HCT116 (cell line): Measurements from ENCODE around the gene PELO. TPM values are rescaled to one million over a fixed set of nuclear protein-coding genes. Genes with fewer than 3 reads are reported as not detected.

Experiments used
- ATAC-seq: fragments of 200-7000 bp; cut with Tn5 transposase; 2 replicates; pipeline ENCODE4 v1.9.1; 2020; ENCODE audit warnings: mild to moderate bottlenecking, moderate library complexity
- BruUV-seq: library from RNA; stranded (reverse); fragments of 400-500 nt; replicated peaks from 2 replicates; lab custom pipeline; 2021; lab: Mats Ljungman, UMichigan
- CTCF ChIA-PET: fragments of 300-600 bp; sonication (Branson Sonifier 250); formaldehyde crosslinking; loops from one replicate; lab custom pipeline; 2021; ENCODE audit warnings: antibody characterized with exemption; lab: Charles Lee
- POLR2A ChIA-PET: fragments of 300-600, 350-600 bp; sonication (Branson Sonifier 250); formaldehyde crosslinking; loops from one replicate; lab custom pipeline; 2021; ENCODE audit warnings: antibody characterized with exemption; lab: Charles Lee
- RAD21 ChIA-PET, 2 experiments: fragments of 300-600 bp; sonication (Branson Sonifier 250); formaldehyde crosslinking; loops; one replicate each; lab custom pipeline; 2023; ENCODE audit warnings: low total read pairs in 2 of 2; ENCODE audit not compliant: uncharacterized antibody in 2 of 2, unreplicated experiment in 2 of 2, low non-redundant PET in 1 of 2; lab: Charles Lee
- DNase-seq: peaks from one replicate; pipeline ENCODE4 v3.0.0-alpha.2; 2010; ENCODE audit warnings: low read depth, low spot score
- H2AFZ ChIP-seq: fragments of 200-600 bp; shearing (Covaris generic), sonication (generic); 2 replicates; pipeline ENCODE4 v1.6.1; 2017; ENCODE audit warnings: low read depth, mixed run types, mixed read lengths, antibody characterized with exemption, low read length; ENCODE audit not compliant: poor library complexity, severe bottlenecking
- H3K27ac ChIP-seq: 2 replicates; pipeline ENCODE4 v1.5.1; 2012; ENCODE audit warnings: low read depth, low read length
- H3K27me3 ChIP-seq: fragments of 200-600 bp; sonication (generic); 2 replicates; pipeline ENCODE4 v1.6.1; 2016; ENCODE audit warnings: mixed run types, low read length, mixed read lengths; ENCODE audit not compliant: insufficient read depth
- H3K36me3 ChIP-seq, 2 experiments: fragments of 200-500 bp in 1 of 2; fragments of 200-600 bp in 1 of 2; sonication (Bioruptor generic) in 1 of 2; sonication (generic) in 1 of 2; 2 replicates each; pipeline versions ENCODE4 v1.5.1 to v1.6.1; 2014 to 2016; ENCODE audit warnings: low read length in 2 of 2, inconsistent platforms in 1 of 2, mixed read lengths in 1 of 2, mixed run types in 1 of 2; ENCODE audit not compliant: insufficient read depth in 2 of 2, control insufficient read depth in 1 of 2
- H3K4me1 ChIP-seq, 2 experiments: fragments of 200-600 bp in 1 of 2; sonication (generic) in 1 of 2; 2 replicates each; pipeline versions ENCODE4 v1.5.1 to v1.6.1; 2012 to 2017; ENCODE audit warnings: low read length in 2 of 2, inconsistent platforms in 1 of 2, mild to moderate bottlenecking in 1 of 2, mixed read lengths in 1 of 2, mixed run types in 1 of 2, moderate library complexity in 1 of 2; ENCODE audit not compliant: insufficient read depth in 2 of 2, control insufficient read depth in 1 of 2
- H3K4me2 ChIP-seq: fragments of 200-600 bp; sonication (generic); 2 replicates; pipeline ENCODE4 v1.6.1; 2017; ENCODE audit warnings: mixed run types, low read length, mixed read lengths
- H3K4me3 ChIP-seq, 2 experiments: fragments of 200-600 bp in 1 of 2; sonication (generic) in 1 of 2; replicated peaks in 1 of 2; 2 replicates each; pipeline ENCODE4 v1.5.1; 2011 to 2016; ENCODE audit warnings: low read length in 2 of 2, control low read depth in 1 of 2, low read depth in 1 of 2, mild to moderate bottlenecking in 1 of 2, mixed read lengths in 1 of 2, mixed run types in 1 of 2
- H3K79me2 ChIP-seq: fragments of 200-600 bp; sonication (generic); 2 replicates; pipeline ENCODE4 v1.6.1; 2017; ENCODE audit warnings: mild to moderate bottlenecking, mixed run types, low read length, moderate library complexity, mixed read lengths; ENCODE audit not compliant: insufficient read depth
- H3K9ac ChIP-seq: fragments of 200-600 bp; sonication (generic); 2 replicates; pipeline ENCODE4 v1.6.1; 2016; ENCODE audit warnings: low read length, mixed read lengths
- H3K9me2 ChIP-seq: fragments of 200-600 bp; sonication (generic), shearing (Covaris generic); 2 replicates; pipeline ENCODE4 v1.6.1; 2017; ENCODE audit warnings: mixed run types, mild to moderate bottlenecking, moderate library complexity; ENCODE audit not compliant: insufficient read depth
- H3K9me3 ChIP-seq, 2 experiments: fragments of 200-500 bp in 1 of 2; fragments of 200-600 bp in 1 of 2; sonication (Bioruptor generic) in 1 of 2; sonication (generic) in 1 of 2; 2 replicates each; pipeline ENCODE4 v1.6.1; 2014 to 2017; ENCODE audit warnings: low read length in 2 of 2, mixed read lengths in 2 of 2, inconsistent platforms in 1 of 2, low read depth in 1 of 2, mild to moderate bottlenecking in 1 of 2, mixed run types in 1 of 2, moderate library complexity in 1 of 2; ENCODE audit not compliant: control insufficient read depth in 1 of 2, insufficient read depth in 1 of 2
- H4K20me1 ChIP-seq: fragments of 200-600 bp; sonication (generic), shearing (Covaris generic); 2 replicates; pipeline ENCODE4 v1.6.1; 2017; ENCODE audit warnings: mixed run types, mild to moderate bottlenecking, moderate library complexity; ENCODE audit not compliant: insufficient read depth
- ATF3 ChIP-seq: IDR thresholded peaks from 2 replicates; pipeline ENCODE4 v1.6.1; 2012
- CEBPB ChIP-seq: IDR thresholded peaks from 2 replicates; pipeline ENCODE4 v1.6.1; 2012; ENCODE audit warnings: low read depth
- CTCF ChIP-seq, 3 experiments: fragments of 200-600 bp in 1 of 3; sonication (generic) in 1 of 3; IDR thresholded peaks in 2 of 3; conservative IDR thresholded peaks in 1 of 3; 2 replicates each; pipeline ENCODE4 v1.5.1; 2012 to 2017; ENCODE audit warnings: low read depth in 2 of 3, low read length in 2 of 3, antibody characterized with exemption in 1 of 3, borderline replicate concordance in 1 of 3, control low read depth in 1 of 3, mild to moderate bottlenecking in 1 of 3, mixed read lengths in 1 of 3, mixed run types in 1 of 3, moderate library complexity in 1 of 3; ENCODE audit not compliant: insufficient read depth in 1 of 3
- EZH2 ChIP-seq: fragments of 200-600 bp; sonication (generic); IDR thresholded peaks from 2 replicates; pipeline ENCODE4 v1.6.1; 2017; ENCODE audit warnings: antibody characterized with exemption, mixed run types
- EZH2phosphoT487 ChIP-seq: fragments of 200-600 bp; IDR thresholded peaks from 2 replicates; pipeline ENCODE4 v1.6.1; 2018; ENCODE audit warnings: antibody characterized with exemption, borderline replicate concordance
- JUND ChIP-seq: IDR thresholded peaks from 2 replicates; pipeline ENCODE4 v1.6.1; 2012
- MAX ChIP-seq: IDR thresholded peaks from 2 replicates; pipeline ENCODE4 v1.6.1; 2012
- POLR2A ChIP-seq: IDR thresholded peaks from 2 replicates; pipeline ENCODE4 v1.7.0; 2011; ENCODE audit warnings: borderline replicate concordance; ENCODE audit not compliant: insufficient read depth, insufficient read length; ENCODE audit errors: extremely low read depth
- RAD21 ChIP-seq: IDR thresholded peaks from 2 replicates; pipeline ENCODE4 v1.6.1; 2012; ENCODE audit warnings: low read depth, mild to moderate bottlenecking
- YY1 ChIP-seq: IDR thresholded peaks from 2 replicates; pipeline ENCODE4 v1.6.1; 2011; ENCODE audit warnings: low read length, low read depth, moderate library complexity, mild to moderate bottlenecking; ENCODE audit not compliant: insufficient replicate concordance; ENCODE audit errors: extremely low read depth
- ZBTB33 ChIP-seq: IDR thresholded peaks from 2 replicates; pipeline ENCODE4 v1.6.1; 2011; ENCODE audit warnings: mild to moderate bottlenecking, low read length, moderate library complexity; ENCODE audit not compliant: insufficient replicate concordance; ENCODE audit errors: extremely low read depth
- ZFX ChIP-seq: fragments of 450-650 bp; IDR thresholded peaks from 2 replicates; pipeline ENCODE4 v1.6.1; 2017
- intact Hi-C: fragments of 100-400 bp; cut with micrococcal nuclease; formaldehyde crosslinking; loops from 2 replicates; pipeline ENCODE4 v1.10.0; 2022
- total RNA-seq: library from RNA; stranded (reverse); gene quantifications from one replicate; pipeline ENCODE4 v1.2.1, GENCODE V29; 2021; ENCODE audit not compliant: unreplicated experiment

The PELO gene
- total RNA-seq, 1 experiment from 2014 or later = 16.5 TPM

GRCh38 chr5:52814352-52815148, 26.8 kb downstream of the PELO start (continued):
- TF ChIP-seq ZBTB33 = no peak
- TF ChIP-seq ATF3 = no peak
- TF ChIP-seq ZFX = no peak
- no peak for TF ChIP-seq JUND
- TF ChIP-seq EZH2 = no peak
- TF ChIP-seq RAD21 = no peak
- TF ChIP-seq CTCF (IDR thresholded peaks at IDR 0.05 in 2 of 3, conservative IDR thresholded peaks at IDR 0.05 in 1 of 3; ENCODE audit: borderline replicate concordance in 1 of 3, insufficient read depth in 1 of 3, low read depth in 2 of 3, low read length in 2 of 3) = no peak

GRCh38 chr5:52817818-52818217, 30.1 kb downstream of the PELO start:
- Histone ChIP-seq H3K9me3 (no peaks in the 10 kb centered on the region), H3K4me2 (no peak overlapping the region), H2AFZ (no peak overlapping the region), H3K4me3 (no peak overlapping the region), H3K36me3 (no peaks in the 10 kb centered on the region), H3K9me2 (no peaks in the 10 kb centered on the region), H4K20me1 (no peaks in the 10 kb centered on the region), H3K9ac (no peak overlapping the region)
- ChIA-PET RAD21 (no interaction called here), CTCF (no interaction called here)
- DNase-seq = no peak
- BruUV-seq = no TSS peak
- TF ChIP-seq EZH2phosphoT487 = no peak
- TF ChIP-seq CEBPB = no peak
- TF ChIP-seq POLR2A = no peak
- TF ChIP-seq MAX = no peak
- no peak for TF ChIP-seq YY1
- TF ChIP-seq, all 23 proteins: peak for 0
- ATAC-seq = no peak
- H3K79me2 ChIP-seq = no peaks in the 10 kb centered on the region
- POLR2A ChIA-PET = no interaction called here
- no peaks in the 10 kb centered on the region for H3K27me3 ChIP-seq
- intact Hi-C loops = no loop called here
- no peak overlapping the region for H3K27ac ChIP-seq
- no peaks in the 10 kb centered on the region for H3K4me1 ChIP-seq
